ENCODE results near the gene ANKRD53.
A peak's percentile ranks its signal among the peaks of the same experiment; 100 is the strongest.
"Not testable (repeated sequence)": the region's sequence is repeated elsewhere in the genome, so short reads cannot be mapped to it uniquely, and the experiment has no call there.

Gene ANKRD53

GRCh38 chr2:71019989-71020388 lies 41.6 kb downstream of the ANKRD53 start:
- DNase-seq: not testable (repeated sequence)

- DNase-seq: not testable (repeated sequence)
Measured at GRCh38 chr2:71021394-71021793, 43.0 kb downstream of the ANKRD53 start.

DNA sequence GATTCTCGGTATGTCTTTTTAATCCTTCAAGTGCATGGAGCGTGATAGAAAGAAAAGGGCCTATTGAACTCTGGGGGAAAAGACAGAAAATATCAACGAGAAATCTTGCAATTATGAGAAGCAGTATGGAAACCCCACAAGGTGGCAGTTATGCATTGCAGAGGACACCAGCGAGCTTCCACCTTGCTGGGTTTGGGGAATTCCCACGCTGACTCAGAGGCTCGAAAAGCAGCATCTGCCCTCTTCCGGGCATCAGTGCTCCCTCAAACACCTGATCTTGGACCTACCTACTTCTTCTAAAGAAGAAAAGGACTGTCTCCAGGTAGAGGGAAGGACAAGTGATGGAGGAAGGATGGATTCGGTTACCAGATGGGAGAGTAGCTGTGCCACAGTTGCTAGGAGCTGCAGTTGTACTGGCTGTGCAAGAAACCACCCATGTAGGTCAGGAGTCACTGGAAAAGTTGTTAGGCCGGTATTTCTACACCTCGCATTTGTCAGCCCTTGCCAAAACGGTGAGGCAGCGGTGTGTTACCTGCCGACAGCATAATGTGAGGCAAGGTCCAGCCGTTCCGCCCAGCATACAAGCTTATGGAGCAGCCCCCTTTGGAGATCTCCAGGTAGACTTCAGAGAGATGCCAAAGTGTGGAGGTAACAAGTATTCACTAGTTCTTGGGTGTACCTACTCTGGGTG lies 45.3 kb downstream of the ANKRD53 start:
- peak in 1 of 2 donors; percentile 31 for DNase-seq

All from inflammatory macrophage (primary cell).